ENCODE measurements around the gene CCT8L2. TPM values are rescaled to one million over a fixed set of nuclear protein-coding genes. Genes with fewer than 3 reads are reported as not detected.
"Not testable (repeated sequence)": the region's sequence is repeated elsewhere in the genome, so short reads cannot be mapped to it uniquely, and the experiment has no call there.

Gene CCT8L2
- total RNA-seq, 1 experiment from 2014 or later = not detected

DNA sequence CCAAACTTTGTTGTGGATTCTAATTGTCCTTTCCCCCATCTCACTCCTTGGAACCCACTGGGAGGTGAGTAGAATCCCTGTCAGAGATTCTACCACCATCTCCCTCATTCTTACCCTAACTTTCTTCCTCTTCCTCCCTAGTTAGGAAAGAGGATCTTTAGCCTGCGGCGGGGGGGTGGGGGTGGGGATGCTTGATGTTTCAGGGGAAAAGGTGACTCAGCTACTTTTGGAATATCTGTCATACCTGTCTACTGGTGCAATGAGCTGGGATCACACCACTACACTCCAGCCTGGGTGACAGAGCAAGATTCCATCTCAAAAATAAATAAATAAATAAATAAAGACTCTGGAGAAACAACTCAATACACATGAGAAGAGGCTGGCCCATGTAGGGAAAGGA, 6.4 kb downstream of the CCT8L2 start:
- ChIA-PET POLR2A (no interaction called here), CTCF (no interaction called here)
- Histone ChIP-seq H3K4me1 (ENCODE audit: control insufficient read depth, insufficient read depth, low read length) (no peaks in the 10 kb centered on the region), H3K36me3 (ENCODE audit: control insufficient read depth, insufficient read depth, low read length) (no peaks in the 10 kb centered on the region), H3K27ac (ENCODE audit: low read length) (no peak overlapping the region), H3K9me3 (ENCODE audit: control insufficient read depth, insufficient read depth, low read depth, low read length) (no peaks in the 10 kb centered on the region), H3K4me3 (ENCODE audit: low read depth in 2 of 2, low read length in 2 of 2) (no peak overlapping the region), H3K27me3 (ENCODE audit: control insufficient read depth, insufficient read depth, low read length) (no peaks in the 10 kb centered on the region)
- DNase-seq (ENCODE audit: low read depth, low spot score) = no peak
- no TSS peak for BruUV-seq (replicated peaks)
- intact Hi-C loops (cut with micrococcal nuclease; ENCODE audit: unreplicated experiment) (no loop called here), in situ Hi-C loops (cut with HindIII; ENCODE audit: low pct_unique_long_range_greater_than_20kb, low sequenced_read_pairs) (no loop called here)
- TF ChIP-seq TCF7L2 (IDR thresholded peaks at IDR 0.05; ENCODE audit: low read depth, low read length) = no peak
- no peak for ATAC-seq

DNA sequence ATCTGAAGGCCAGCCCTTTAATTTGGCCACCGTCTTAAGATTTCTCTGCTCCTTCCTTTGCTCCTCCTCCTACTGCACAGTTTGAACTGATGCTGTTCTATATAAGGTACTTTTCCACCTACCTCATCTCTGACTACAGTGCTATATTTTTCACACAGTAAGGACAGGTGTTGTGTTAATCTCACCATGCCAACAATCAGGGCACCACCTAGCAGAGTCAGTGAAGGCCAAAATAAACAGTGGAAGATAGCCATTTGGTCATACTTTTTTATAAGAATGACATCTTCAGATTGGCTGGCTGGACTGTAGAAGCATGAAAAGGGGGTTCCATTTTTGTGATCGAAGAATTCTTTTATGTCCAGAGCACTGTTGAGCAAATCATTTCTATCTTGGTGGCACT, 11.7 kb downstream of the CCT8L2 start:
- DNase-seq (ENCODE audit: low read depth, low spot score); intact Hi-C loops (cut with micrococcal nuclease; ENCODE audit: unreplicated experiment); POLR2A ChIA-PET; CTCF ChIA-PET; H3K9me3 ChIP-seq (ENCODE audit: control insufficient read depth, insufficient read depth, low read depth, low read length); H3K4me3 ChIP-seq (ENCODE audit: low read depth in 2 of 2, low read length in 2 of 2); H3K27me3 ChIP-seq (ENCODE audit: control insufficient read depth, insufficient read depth, low read length); ATAC-seq; in situ Hi-C loops (cut with HindIII; ENCODE audit: low pct_unique_long_range_greater_than_20kb, low sequenced_read_pairs); BruUV-seq (replicated peaks); H3K27ac ChIP-seq (ENCODE audit: low read length); H3K4me1 ChIP-seq (ENCODE audit: control insufficient read depth, insufficient read depth, low read length); H3K36me3 ChIP-seq (ENCODE audit: control insufficient read depth, insufficient read depth, low read length): not testable (repeated sequence)

DNA sequence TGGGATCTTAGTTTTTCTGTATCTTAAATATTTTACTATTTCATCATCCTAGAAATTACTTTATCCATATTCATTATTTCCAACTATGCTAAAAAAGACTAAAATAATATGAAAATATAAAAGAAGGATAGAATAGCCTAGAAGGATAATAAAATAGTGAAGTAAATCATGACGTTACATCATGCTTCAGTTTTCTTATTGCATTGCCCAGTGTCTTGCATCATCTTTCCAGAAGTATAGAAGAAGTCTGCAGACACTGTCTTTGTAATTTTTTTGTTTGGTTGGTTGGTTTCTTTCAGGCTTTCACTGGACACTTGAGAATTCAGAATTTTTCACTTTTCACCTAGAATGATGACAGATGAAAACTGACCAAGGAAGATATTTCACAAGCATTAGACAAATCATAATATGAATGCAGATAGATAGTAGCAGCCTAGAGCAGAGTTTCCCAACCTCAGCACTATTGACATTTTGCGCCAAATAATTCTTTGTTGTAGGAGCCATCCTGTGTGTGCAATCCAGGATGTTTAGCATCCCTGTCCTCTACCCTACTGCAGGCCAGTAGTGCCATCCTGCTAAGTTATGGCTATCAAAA, 23.3 kb downstream of the CCT8L2 start:
- H3K36me3 ChIP-seq (ENCODE audit: control insufficient read depth, insufficient read depth, low read length); in situ Hi-C loops (cut with HindIII; ENCODE audit: low pct_unique_long_range_greater_than_20kb, low sequenced_read_pairs); H3K4me1 ChIP-seq (ENCODE audit: control insufficient read depth, insufficient read depth, low read length); CTCF ChIA-PET; intact Hi-C loops (cut with micrococcal nuclease; ENCODE audit: unreplicated experiment); DNase-seq (ENCODE audit: low read depth, low spot score); H3K9me3 ChIP-seq (ENCODE audit: control insufficient read depth, insufficient read depth, low read depth, low read length); POLR2A ChIA-PET; H3K27me3 ChIP-seq (ENCODE audit: control insufficient read depth, insufficient read depth, low read length); BruUV-seq (replicated peaks); H3K4me3 ChIP-seq (ENCODE audit: low read depth in 2 of 2, low read length in 2 of 2); ATAC-seq; H3K27ac ChIP-seq (ENCODE audit: low read length): not testable (repeated sequence)

DNA sequence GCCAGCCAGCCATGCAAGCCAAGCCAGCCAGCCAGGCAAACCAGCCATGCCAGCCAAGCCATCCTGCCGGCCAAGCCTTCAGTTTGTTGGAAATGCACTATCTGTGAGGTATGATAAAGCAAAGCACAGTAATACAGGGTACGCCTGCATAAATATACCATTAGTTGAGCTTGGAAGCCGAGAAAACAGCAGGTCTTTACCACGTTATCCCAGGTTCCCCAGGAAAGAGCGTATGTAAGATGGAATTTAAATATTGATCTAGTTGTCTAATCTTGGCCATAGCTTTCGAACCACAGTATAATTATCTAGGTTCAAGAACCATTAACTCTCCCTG, 24.2 kb downstream of the CCT8L2 start:
- intact Hi-C loops (cut with micrococcal nuclease; ENCODE audit: unreplicated experiment) = no loop called here
- ATAC-seq = no peak
- Histone ChIP-seq H3K27me3 (ENCODE audit: control insufficient read depth, insufficient read depth, low read length) (no peaks in the 10 kb centered on the region), H3K4me3 (ENCODE audit: low read depth in 2 of 2, low read length in 2 of 2) (no peak overlapping the region), H3K9me3 (ENCODE audit: control insufficient read depth, insufficient read depth, low read depth, low read length) (no peaks in the 10 kb centered on the region), H3K4me1 (ENCODE audit: control insufficient read depth, insufficient read depth, low read length) (no peaks in the 10 kb centered on the region), H3K36me3 (ENCODE audit: control insufficient read depth, insufficient read depth, low read length) (no peaks in the 10 kb centered on the region), H3K27ac (ENCODE audit: low read length) (no peak overlapping the region)
- in situ Hi-C loops (cut with HindIII; ENCODE audit: low pct_unique_long_range_greater_than_20kb, low sequenced_read_pairs) = no loop called here
- BruUV-seq (replicated peaks) = no TSS peak
- no peak for DNase-seq (ENCODE audit: low read depth, low spot score)
- CTCF ChIA-PET = no interaction called here
- no peak for TF ChIP-seq TCF7L2 (IDR thresholded peaks at IDR 0.05; ENCODE audit: low read depth, low read length)
- TF ChIP-seq, protein P1, sequence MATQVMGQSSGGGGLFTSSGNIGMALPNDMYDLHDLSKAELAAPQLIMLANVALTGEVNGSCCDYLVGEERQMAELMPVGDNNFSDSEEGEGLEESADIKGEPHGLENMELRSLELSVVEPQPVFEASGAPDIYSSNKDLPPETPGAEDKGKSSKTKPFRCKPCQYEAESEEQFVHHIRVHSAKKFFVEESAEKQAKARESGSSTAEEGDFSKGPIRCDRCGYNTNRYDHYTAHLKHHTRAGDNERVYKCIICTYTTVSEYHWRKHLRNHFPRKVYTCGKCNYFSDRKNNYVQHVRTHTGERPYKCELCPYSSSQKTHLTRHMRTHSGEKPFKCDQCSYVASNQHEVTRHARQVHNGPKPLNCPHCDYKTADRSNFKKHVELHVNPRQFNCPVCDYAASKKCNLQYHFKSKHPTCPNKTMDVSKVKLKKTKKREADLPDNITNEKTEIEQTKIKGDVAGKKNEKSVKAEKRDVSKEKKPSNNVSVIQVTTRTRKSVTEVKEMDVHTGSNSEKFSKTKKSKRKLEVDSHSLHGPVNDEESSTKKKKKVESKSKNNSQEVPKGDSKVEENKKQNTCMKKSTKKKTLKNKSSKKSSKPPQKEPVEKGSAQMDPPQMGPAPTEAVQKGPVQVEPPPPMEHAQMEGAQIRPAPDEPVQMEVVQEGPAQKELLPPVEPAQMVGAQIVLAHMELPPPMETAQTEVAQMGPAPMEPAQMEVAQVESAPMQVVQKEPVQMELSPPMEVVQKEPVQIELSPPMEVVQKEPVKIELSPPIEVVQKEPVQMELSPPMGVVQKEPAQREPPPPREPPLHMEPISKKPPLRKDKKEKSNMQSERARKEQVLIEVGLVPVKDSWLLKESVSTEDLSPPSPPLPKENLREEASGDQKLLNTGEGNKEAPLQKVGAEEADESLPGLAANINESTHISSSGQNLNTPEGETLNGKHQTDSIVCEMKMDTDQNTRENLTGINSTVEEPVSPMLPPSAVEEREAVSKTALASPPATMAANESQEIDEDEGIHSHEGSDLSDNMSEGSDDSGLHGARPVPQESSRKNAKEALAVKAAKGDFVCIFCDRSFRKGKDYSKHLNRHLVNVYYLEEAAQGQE (IDR thresholded peaks at IDR 0.05; ENCODE audit: insufficient read depth in 1 of 2, low read depth in 2 of 2, low read length in 1 of 2) = no peak
- POLR2A ChIA-PET = no interaction called here

DNA sequence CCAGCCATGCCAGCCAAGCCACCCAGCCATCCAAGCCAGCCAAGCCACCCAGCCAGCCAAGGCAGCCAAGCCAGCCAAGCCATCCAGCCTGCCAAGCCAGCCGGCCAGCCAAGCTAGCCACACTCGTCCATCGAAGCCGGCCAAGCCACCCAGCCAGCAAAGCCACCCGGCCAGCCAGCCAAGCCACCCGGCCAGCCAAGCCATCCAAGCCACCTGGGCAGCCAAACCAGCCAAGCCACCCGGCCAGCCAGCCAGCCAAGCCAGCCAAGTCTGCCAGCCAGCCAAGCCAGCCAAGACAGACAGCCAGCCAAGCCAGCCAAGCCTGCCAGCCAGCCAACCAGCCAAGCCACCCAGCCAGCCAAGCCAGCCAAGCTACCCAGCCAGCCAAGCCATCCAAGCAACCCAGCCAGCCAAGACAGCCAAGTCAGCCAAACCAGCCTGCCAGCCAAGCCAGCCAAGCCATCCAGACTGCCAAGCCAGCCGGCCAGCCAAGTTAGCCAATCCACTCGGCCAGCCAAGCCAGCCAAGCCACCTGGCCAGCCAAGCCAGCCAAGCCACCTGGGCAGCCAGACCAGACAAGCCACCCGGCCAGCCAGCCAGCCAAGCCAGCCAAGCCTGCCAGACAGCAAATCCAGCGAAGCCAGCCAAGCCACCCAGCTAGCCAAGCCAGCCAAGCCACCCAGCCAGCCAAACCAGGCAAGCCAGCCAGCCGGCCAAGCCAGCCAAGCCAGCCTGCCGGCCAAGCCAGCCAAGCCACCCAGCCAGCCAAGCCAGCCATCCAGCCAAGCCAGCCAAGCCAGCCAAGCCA, 24.8 kb downstream of the CCT8L2 start:
- intact Hi-C loops (cut with micrococcal nuclease; ENCODE audit: unreplicated experiment) = not testable (repeated sequence)

DNA sequence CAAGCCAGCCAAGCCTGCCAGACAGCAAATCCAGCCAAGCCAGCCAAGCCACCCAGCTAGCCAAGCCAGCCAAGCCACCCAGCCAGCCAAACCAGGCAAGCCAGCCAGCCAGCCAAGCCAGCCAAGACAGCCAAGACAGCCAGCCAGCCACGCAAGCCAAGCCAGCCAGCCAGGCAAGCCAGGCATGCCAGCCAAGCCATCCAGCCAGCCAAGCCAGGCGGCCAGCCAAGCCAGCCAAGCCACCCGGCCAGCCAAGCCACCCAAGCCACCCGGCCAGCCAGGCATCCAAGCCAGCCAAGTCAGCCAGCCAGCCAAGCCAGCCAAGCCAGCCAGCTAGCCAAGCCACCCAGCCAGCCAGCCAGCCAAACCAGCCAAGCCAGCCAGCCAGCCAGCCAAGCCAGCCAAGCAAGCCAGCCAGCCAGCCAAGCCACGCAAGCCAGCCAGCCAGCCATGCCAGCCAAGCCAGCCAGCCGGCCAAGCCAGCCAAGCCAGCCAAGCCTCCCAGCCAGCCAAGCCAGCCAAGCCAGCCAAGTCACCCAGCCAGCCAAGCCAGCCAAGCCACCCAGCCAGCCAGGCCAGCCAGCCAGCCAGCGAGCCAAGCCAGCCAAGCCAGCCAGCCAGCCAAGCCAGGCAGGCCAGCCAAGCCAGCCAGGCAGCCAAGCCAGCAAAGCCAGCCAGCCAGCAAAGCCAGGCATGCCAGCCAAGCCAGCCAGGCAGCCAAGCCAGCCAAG, 26.0 kb downstream of the CCT8L2 start:
- intact Hi-C loops (cut with micrococcal nuclease; ENCODE audit: unreplicated experiment); H3K36me3 ChIP-seq (ENCODE audit: control insufficient read depth, insufficient read depth, low read length); POLR2A ChIA-PET; H3K9me3 ChIP-seq (ENCODE audit: control insufficient read depth, insufficient read depth, low read depth, low read length); BruUV-seq (replicated peaks); H3K4me3 ChIP-seq (ENCODE audit: low read depth in 2 of 2, low read length in 2 of 2); ATAC-seq; H3K4me1 ChIP-seq (ENCODE audit: control insufficient read depth, insufficient read depth, low read length); DNase-seq (ENCODE audit: low read depth, low spot score); in situ Hi-C loops (cut with HindIII; ENCODE audit: low pct_unique_long_range_greater_than_20kb, low sequenced_read_pairs); H3K27ac ChIP-seq (ENCODE audit: low read length); CTCF ChIA-PET; H3K27me3 ChIP-seq (ENCODE audit: control insufficient read depth, insufficient read depth, low read length): not testable (repeated sequence)

More for the DNA sequence above, 24.8 kb downstream of the CCT8L2 start:
- H3K4me1 ChIP-seq (ENCODE audit: control insufficient read depth, insufficient read depth, low read length); ATAC-seq; H3K4me3 ChIP-seq (ENCODE audit: low read depth in 2 of 2, low read length in 2 of 2); POLR2A ChIA-PET; CTCF ChIA-PET; H3K27ac ChIP-seq (ENCODE audit: low read length); H3K27me3 ChIP-seq (ENCODE audit: control insufficient read depth, insufficient read depth, low read length); H3K9me3 ChIP-seq (ENCODE audit: control insufficient read depth, insufficient read depth, low read depth, low read length); DNase-seq (ENCODE audit: low read depth, low spot score); H3K36me3 ChIP-seq (ENCODE audit: control insufficient read depth, insufficient read depth, low read length); in situ Hi-C loops (cut with HindIII; ENCODE audit: low pct_unique_long_range_greater_than_20kb, low sequenced_read_pairs); BruUV-seq (replicated peaks): not testable (repeated sequence)

All from Panc1 (cell line).